ENCODE results near the gene TBCD.
"Not testable (repeated sequence)": the region's sequence is repeated elsewhere in the genome, so short reads cannot be mapped to it uniquely, and the experiment has no call there.

TBCD gene

GRCh38 chr17:82965371-82965770, 213.5 kb downstream of the TBCD start:
- TF ChIP-seq CTCF (IDR thresholded peaks at IDR 0.05; ENCODE audit: insufficient read depth, missing control alignments): no peak
- no peak for DNase-seq (ENCODE audit: insufficient read length, low spot score)
- FAIRE-seq: no peak

GRCh38 chr17:82966415-82966814, 214.6 kb downstream of the TBCD start:
- FAIRE-seq: no peak
- DNase-seq (ENCODE audit: insufficient read length, low spot score): no peak
- TF ChIP-seq CTCF (IDR thresholded peaks at IDR 0.05; ENCODE audit: insufficient read depth, missing control alignments): no peak

GRCh38 chr17:82967268-82968032, 215.6 kb downstream of the TBCD start:
- FAIRE-seq (no peak), DNase-seq (ENCODE audit: insufficient read length, low spot score) (no peak)
- TF ChIP-seq CTCF (IDR thresholded peaks at IDR 0.05; ENCODE audit: insufficient read depth, missing control alignments): no peak

- not testable (repeated sequence) for FAIRE-seq
These were observed 216.4 kb downstream of the TBCD start for GRCh38 chr17:82968033-82968841.

DNA sequence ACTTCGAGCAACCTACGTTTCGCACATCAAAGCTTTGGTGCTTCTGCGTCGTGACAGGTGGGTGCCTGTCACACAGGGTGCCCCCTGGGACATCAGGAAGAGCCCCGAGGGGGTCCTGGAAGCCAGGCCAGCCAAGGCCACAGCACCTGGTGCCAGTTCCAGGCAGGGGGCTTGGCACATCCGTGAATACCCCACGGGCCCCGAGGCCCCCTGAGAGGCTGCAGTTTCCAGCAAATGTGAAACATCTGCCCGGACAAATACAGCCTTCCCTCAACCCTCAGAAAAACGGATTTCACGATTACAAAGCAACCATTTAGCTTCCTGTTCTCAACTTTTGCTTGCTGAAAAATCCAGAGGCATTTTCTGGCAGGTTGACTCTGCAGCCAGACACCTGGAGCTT, 218.2 kb downstream of the TBCD start:
- no peak for TF ChIP-seq CTCF (IDR thresholded peaks at IDR 0.05; ENCODE audit: insufficient read depth, missing control alignments)
- DNase-seq (ENCODE audit: insufficient read length, low spot score): no peak
- no peak for FAIRE-seq

More at GRCh38 chr17:82968033-82968841, 216.4 kb downstream of the TBCD start:
- not testable (repeated sequence) for DNase-seq (ENCODE audit: insufficient read length, low spot score)

DNA sequence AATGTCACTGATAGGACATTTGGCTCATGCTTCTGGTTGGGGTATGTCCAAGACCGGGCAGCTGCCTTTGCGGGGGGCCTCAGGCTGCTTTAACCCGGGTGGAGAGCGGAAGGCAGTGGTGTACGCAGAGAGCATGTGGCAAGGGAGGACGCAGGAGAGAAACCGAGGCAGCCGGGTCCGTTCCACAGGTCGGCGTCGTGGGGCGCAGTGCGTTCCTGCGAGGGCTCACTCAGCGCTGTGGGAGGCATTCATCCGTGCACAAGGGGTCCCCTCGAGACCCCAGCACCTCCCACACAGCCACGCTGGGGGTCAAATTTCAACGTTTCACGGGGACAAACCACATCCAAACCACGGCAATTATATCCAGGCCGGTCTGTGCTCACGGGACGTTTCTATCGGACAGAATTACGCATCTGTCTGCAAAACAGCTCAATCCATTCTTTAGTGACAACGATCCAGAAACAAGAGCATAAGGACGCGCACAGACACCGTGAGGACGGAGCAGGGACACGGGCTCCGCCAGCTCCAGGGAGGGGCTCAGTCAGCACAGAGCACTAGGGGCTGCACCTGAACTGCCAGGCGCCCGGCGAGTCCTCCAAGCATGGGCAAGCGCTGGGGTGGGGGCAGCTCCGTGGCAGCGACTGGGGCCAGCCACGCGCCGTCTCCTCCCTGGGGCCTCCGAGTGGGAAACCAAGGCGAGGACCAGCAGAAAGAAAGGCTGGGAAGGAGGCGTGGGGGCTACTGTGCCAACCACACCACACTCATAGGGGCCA, 219.1 kb downstream of the TBCD start:
- TF ChIP-seq CTCF (IDR thresholded peaks at IDR 0.05; ENCODE audit: insufficient read depth, missing control alignments): no peak
- DNase-seq (ENCODE audit: insufficient read length, low spot score) (no peak), FAIRE-seq (no peak)

GRCh38 chr17:82972836-82973372, 221.0 kb downstream of the TBCD start:
- no peak for FAIRE-seq
- DNase-seq (ENCODE audit: insufficient read length, low spot score): no peak
- no peak for TF ChIP-seq CTCF (IDR thresholded peaks at IDR 0.05; ENCODE audit: insufficient read depth, missing control alignments)

Data from D721Med (cell line).